ENCODE results near the gene SH3RF3.
"Not testable (repeated sequence)": the region's sequence is repeated elsewhere in the genome, so short reads cannot be mapped to it uniquely, and the experiment has no call there.

Gene SH3RF3

GRCh38 chr2:109098251-109098920 lies 30.6 kb upstream of the SH3RF3 start:
- TF ChIP-seq CTCF (IDR thresholded peaks at IDR 0.05; ENCODE audit: low read depth, low read length): no peak
- no peak for DNase-seq (ENCODE audit: extremely low read depth, low read depth)

GRCh38 chr2:109098921-109099273 lies 30.1 kb upstream of the SH3RF3 start:
- no peak for DNase-seq (ENCODE audit: extremely low read depth, low read depth)
- no peak for TF ChIP-seq CTCF (IDR thresholded peaks at IDR 0.05; ENCODE audit: low read depth, low read length)

GRCh38 chr2:109102588-109103233 lies 26.3 kb upstream of the SH3RF3 start:
- DNase-seq (ENCODE audit: extremely low read depth, low read depth): no peak
- no peak for TF ChIP-seq CTCF (IDR thresholded peaks at IDR 0.05; ENCODE audit: low read depth, low read length)

- DNase-seq (ENCODE audit: extremely low read depth, low read depth): no peak
- no peak for TF ChIP-seq CTCF (IDR thresholded peaks at IDR 0.05; ENCODE audit: low read depth, low read length)
Measured at GRCh38 chr2:109105113-109105512, 23.9 kb upstream of the SH3RF3 start.

GRCh38 chr2:109108740-109109139 lies 20.3 kb upstream of the SH3RF3 start:
- no peak for TF ChIP-seq CTCF (IDR thresholded peaks at IDR 0.05; ENCODE audit: low read depth, low read length)
- DNase-seq (ENCODE audit: extremely low read depth, low read depth): no peak

- DNase-seq (ENCODE audit: extremely low read depth, low read depth): no peak
- no peak for TF ChIP-seq CTCF (IDR thresholded peaks at IDR 0.05; ENCODE audit: low read depth, low read length)
Measured at GRCh38 chr2:109109342-109109741, 19.7 kb upstream of the SH3RF3 start.

- DNase-seq (ENCODE audit: extremely low read depth, low read depth): no peak
- no peak for TF ChIP-seq CTCF (IDR thresholded peaks at IDR 0.05; ENCODE audit: low read depth, low read length)
Measured at GRCh38 chr2:109110170-109110569, 18.8 kb upstream of the SH3RF3 start.

GRCh38 chr2:109117181-109117580 lies 11.8 kb upstream of the SH3RF3 start:
- DNase-seq (ENCODE audit: extremely low read depth, low read depth): not testable (repeated sequence)

All from AG09319 (cell line).